Stimulated activated CD4-positive, alpha-beta T cell treated with anti-CD3 and anti-CD28 coated beads, Interleukin-4, amount 100 ng/mL, for 48 hours (primary cell): ENCODE results near the gene ITPR1.

Experiments used
- DNase-seq, 2 donors: peaks; one replicate each; pipeline ENCODE4 v3.0.0-alpha.2; 2020; ENCODE audit warnings: low read depth in 2 of 2

ITPR1 gene

GRCh38 chr3:4684976-4685375, 191.8 kb downstream of the ITPR1 start:
- DNase-seq = no peak

DNA sequence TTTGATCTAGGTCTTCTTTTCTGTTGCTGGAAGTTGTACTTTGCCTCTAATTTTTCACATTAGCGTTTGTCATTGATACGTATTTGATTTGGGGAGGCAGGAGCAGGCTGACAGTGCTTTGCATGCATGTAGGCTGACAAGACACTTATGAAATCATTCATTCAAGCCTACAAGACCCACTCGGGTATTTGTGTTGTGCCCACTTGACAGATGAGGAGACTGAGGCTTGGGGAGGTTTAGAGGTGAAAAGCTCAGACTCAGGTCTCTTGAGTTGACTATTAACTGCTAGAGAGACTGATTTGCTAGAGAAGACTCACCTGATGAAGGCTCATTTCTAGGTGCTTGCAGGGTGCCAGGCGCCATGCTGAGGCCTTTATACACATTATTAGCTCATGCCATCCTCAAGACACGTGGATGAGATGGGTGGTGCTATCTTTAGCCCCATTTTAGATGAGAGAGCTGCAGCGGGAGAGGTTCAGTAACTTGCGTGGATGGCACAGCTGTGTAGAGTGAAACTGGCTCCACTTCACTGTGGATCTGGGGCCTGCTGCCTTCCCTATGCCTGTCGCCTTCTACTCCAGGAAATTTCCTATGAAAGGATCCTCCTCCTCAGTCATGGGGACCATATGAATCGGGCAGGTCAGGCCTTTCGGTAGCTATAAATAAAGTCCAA, 192.7 kb downstream of the ITPR1 start:
- DNase-seq = no peak

DNA sequence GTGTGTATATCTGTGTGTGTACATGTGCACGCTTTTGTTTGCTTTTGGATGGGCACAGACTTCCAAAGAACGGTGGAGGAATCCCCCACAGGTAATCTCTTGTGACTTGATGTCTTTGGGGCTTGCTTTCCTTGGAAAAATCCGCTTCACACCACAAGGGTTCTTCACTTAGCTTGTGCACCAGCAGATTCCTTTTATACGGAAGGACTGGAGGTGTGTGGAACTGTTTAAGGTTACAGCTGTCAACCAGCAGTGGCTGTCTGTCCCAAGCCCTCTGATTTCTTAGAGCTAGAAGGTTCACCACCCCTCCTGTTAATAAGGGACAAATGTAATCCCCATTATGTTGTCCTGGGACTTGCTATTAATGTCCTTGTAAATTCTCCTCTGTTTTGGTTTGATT, 193.5 kb downstream of the ITPR1 start:
- DNase-seq = no peak

- no peak for DNase-seq
Observed at GRCh38 chr3:4687167-4687566, 194.0 kb downstream of the ITPR1 start.

GRCh38 chr3:4687596-4687995, 194.4 kb downstream of the ITPR1 start:
- DNase-seq = no peak

- DNase-seq = no peak
Observed at GRCh38 chr3:4688411-4688810, 195.3 kb downstream of the ITPR1 start.

DNA sequence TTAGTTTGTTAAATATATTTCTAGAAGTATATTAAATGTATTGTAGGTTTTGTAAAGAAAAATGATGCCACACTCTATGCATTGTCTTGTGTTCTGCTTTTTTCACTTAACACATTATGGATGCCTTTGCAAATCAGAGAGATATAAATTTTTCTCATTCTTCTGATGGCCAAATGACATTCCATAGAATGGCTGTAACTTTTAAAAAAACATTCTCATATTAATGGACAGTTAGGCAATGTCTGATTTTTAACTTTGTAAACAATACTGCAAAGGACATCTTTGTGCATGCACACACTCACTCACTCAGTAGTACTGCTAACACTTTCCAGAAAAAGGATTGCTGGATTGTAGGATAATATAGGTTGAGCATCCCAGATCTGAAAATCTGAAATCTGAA, 195.9 kb downstream of the ITPR1 start:
- no peak for DNase-seq

DNA sequence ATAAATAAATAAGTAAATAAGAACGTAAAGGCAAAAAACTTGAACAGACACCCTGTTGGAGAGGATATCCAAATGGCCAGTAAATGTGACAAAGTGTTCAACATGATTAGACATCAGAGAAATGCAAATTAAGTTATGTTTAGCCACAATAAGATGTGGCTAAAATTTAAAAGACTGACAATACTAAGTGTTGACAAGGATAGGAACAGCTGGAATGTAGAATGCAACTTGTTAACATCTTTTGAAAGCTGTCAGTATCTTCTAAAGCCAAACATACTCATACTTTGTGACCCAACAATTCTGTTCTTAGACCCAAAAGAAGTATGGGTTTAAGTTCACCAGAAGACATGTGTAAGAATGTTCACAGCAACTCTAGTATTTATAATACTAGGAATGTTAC, 197.1 kb downstream of the ITPR1 start:
- DNase-seq = no peak

- no peak for DNase-seq
Observed at GRCh38 chr3:4693620-4694019, 200.5 kb downstream of the ITPR1 start.

- no peak for DNase-seq
Observed at GRCh38 chr3:4695846-4696245, 202.7 kb downstream of the ITPR1 start.

DNA sequence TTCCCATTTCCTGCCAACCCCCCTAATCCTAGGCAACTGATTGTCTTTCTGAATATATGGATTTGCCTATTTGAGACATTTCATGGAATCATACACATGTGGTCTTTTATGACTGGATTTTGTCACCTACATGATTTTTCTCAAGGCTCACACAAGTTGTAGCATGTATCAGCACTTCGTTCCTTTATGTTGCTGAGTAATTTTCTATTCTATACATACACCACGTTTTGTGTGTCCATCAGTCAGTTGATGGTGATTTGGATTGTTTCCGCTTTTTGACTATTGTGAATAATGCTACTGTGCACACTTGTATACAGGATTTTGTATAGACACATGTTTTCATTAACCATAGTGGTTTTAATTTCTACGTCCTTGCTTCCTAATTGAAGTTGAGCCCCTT, 203.1 kb downstream of the ITPR1 start:
- DNase-seq = no peak

DNA sequence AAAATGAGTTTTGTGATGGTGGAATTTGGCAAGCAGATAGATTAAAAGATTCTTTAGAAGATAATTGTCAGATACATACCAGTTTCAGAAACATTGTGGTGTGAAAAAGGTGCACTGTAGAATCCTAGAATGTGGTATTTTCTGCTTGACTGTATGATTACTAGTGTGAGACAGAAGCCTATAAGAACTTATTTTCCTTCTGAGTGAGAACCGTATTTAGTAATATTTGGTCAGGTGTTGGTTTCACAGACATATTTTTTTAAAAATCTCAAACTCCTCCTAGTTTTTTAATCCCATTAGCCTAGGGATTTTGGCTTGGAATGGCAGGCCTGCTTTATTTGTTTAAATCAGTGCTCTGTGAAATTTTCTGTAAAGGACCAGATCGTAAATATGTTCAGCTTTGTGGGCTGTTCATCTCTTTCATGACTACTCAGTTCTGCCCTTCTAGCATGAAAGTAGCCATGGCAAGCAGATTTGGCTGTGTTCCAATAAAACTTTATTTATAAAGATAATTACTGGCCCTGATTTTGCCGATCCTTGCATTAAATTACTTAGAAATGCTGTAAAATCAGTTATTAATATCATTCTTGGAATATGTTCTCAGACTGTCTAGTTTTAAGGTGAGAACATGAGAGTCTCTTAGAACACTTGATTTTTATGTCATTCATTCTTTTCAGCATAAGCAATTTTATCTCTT, 205.1 kb downstream of the ITPR1 start:
- no peak for DNase-seq

GRCh38 chr3:4703054-4703480, 209.9 kb downstream of the ITPR1 start:
- no peak for DNase-seq

DNA sequence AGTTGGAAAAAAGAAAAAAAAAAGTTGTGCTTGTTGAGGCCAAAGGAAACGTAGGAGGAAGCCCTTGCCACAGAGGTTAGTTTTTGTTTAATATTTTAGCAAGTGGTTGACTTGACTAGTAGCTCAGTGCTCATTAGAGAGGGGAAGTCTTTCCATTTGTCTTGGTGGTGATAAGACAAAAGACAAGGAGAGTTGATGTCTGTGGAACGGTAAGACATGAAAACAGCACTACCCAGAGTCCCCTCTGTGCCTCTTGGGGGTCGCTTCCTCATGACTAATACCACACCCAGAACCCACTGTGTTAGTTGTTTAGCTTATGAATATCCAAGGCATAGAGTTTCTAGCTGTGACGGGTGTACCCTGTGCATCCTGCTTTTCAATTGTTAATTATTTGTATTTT, 211.4 kb downstream of the ITPR1 start:
- DNase-seq = no peak

DNA sequence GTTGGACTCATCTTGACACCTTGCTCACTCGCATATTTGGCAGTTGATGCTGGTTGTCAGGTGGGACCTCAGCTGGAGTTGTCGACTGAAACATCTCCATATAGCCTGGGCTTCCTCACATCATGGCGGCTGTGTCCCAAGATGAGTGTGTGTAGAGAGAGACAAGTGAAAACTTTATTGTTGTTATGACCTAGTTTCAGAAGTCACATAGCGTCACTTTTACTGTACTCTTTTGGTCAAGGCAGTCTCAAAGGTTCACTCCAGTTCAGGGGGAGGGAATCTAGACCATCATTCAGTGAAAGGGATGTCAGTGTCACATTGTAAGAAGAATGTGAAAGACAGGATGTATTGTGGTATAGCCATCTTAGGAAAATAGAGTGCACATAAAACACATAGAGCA, 214.2 kb downstream of the ITPR1 start:
- no peak for DNase-seq

- no peak for DNase-seq
Observed at GRCh38 chr3:4708230-4708629, 215.1 kb downstream of the ITPR1 start.

DNA sequence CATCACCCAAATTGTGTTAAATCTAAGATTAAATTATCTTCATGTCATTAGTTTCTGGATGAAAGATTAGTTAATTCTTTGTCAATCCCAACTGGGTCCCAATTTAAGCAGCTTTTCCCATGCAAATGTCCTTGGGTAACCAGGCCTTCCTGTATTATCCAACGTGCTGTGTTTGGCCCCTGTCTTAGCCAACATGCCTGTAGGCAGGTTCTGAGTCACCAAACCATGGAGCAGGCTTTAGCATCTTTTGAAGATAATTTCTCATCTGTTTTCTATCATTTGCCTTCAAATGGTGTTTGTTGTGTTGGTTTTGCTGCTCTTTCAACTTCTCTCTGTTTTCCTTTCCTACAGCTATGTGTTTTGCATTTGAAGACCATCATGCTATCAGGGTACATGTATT, 216.2 kb downstream of the ITPR1 start:
- DNase-seq = no peak

DNA sequence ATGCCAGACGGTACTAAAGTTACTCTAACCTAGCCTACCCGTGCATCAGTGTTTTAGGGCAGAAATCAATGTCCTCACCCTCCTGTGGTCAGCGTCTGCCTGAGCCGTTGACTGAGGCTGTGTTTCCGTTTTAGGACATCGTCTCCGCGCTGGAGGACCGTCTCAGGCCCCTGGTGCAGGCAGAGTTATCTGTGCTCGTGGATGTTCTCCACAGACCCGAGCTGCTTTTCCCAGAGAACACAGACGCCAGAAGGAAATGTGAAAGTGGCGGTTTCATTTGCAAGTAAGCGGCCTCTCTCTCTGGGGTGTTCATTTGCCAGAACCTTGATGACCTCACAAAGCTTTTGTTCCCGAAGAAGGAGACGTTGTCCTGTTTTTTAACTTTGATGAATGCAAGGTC, 217.0 kb downstream of the ITPR1 start:
- no peak for DNase-seq

GRCh38 chr3:4711680-4711992, 218.5 kb downstream of the ITPR1 start:
- DNase-seq = no peak

GRCh38 chr3:4712109-4712508, 219.0 kb downstream of the ITPR1 start:
- no peak for DNase-seq

DNA sequence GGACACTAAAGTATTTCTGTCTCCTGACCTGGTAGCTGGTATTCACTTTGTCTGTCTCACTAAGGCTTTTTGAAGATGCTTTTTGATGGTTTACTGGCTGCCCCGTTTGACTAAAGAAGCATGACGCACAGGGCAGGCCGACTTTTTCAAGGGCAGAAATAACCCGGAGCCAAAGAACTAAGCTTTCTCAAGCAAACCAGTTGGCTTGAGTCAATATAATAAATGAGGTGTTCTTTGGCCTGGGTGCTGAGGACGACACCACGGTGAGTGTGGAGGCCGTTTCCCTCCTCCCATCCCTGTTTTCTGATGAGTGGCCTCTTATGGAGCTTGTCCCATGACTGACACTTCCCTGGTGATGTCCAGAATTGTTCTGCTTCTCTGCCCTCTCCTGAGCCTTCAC, 220.9 kb downstream of the ITPR1 start:
- DNase-seq = no peak

GRCh38 chr3:4716266-4716665, 223.1 kb downstream of the ITPR1 start:
- DNase-seq = no peak

- no peak for DNase-seq
Observed at GRCh38 chr3:4716706-4717362, 223.7 kb downstream of the ITPR1 start.
